GM23338 (cell line): ENCODE measurements around the gene PLEKHG4B.

Source experiments
- CREB1 ChIP-seq: fragments of 250-450 bp; sonication (Bioruptor Pico); IDR thresholded peaks from 2 replicates; pipeline ENCODE4 v1.5.0; 2020; ENCODE audit warnings: low read depth, mild to moderate bottlenecking, moderate library complexity
- EZH2 ChIP-seq: fragments of 200-600 bp; sonication (generic); IDR thresholded peaks from one replicate; pipeline ENCODE4 v1.8.0; 2017; ENCODE audit warnings: antibody characterized with exemption, mild to moderate bottlenecking, low read depth; ENCODE audit not compliant: unreplicated experiment
- EZH2phosphoT487 ChIP-seq: fragments of 200-600 bp; sonication (generic); IDR thresholded peaks from one replicate; pipeline ENCODE4 v1.8.1; 2018; ENCODE audit warnings: antibody characterized with exemption; ENCODE audit not compliant: unreplicated experiment
- POLR2AphosphoS5 ChIP-seq: IDR thresholded peaks from 2 replicates; pipeline ENCODE4 v1.6.1; 2016; ENCODE audit warnings: antibody characterized with exemption, low read depth
- ZNF331 ChIP-seq: fragments of 250-450 bp; sonication (Bioruptor Pico); IDR thresholded peaks from 2 replicates; pipeline ENCODE4 v1.5.0; 2020; ENCODE audit warnings: low read depth, mild to moderate bottlenecking, moderate library complexity
- TF ChIP-seq, protein P1 (sequence below), 2 experiments: fragments of 200-600 bp in 1 of 2; sonication (generic) in 1 of 2; conservative IDR thresholded peaks; 2 replicates each; pipeline versions ENCODE4 v1.5.1 to v1.6.1; 2016 to 2017; ENCODE audit warnings: antibody characterized with exemption in 2 of 2, low read depth in 2 of 2, mild to moderate bottlenecking in 2 of 2, moderate library complexity in 1 of 2
- TF ChIP-seq, protein P2 (sequence below): IDR thresholded peaks from one replicate; pipeline ENCODE4 v1.6.1; 2018; ENCODE audit warnings: antibody characterized with exemption; ENCODE audit not compliant: unreplicated experiment

DNA sequence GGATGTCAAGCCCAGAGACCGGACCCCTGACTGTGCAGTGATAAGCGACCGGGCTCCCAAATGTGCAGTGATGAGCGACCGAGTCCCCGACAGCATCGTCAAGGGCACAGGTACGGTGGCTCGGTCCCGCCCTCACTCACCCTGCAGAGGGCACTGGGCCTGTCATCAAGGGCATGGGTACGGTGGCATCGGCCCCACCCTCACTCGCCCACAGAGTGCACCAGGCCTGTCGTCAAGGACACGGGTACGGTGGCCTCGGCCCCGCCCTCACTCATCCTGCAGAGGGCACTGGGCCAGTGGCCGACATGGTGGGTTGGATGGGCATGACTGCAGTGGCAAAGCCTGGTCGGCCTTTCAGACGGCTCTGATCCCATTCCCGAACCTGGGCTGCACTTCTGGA lies 89.6 kb downstream of the PLEKHG4B start:
- TF ChIP-seq, protein P1, sequence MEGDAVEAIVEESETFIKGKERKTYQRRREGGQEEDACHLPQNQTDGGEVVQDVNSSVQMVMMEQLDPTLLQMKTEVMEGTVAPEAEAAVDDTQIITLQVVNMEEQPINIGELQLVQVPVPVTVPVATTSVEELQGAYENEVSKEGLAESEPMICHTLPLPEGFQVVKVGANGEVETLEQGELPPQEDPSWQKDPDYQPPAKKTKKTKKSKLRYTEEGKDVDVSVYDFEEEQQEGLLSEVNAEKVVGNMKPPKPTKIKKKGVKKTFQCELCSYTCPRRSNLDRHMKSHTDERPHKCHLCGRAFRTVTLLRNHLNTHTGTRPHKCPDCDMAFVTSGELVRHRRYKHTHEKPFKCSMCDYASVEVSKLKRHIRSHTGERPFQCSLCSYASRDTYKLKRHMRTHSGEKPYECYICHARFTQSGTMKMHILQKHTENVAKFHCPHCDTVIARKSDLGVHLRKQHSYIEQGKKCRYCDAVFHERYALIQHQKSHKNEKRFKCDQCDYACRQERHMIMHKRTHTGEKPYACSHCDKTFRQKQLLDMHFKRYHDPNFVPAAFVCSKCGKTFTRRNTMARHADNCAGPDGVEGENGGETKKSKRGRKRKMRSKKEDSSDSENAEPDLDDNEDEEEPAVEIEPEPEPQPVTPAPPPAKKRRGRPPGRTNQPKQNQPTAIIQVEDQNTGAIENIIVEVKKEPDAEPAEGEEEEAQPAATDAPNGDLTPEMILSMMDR (conservative IDR thresholded peaks at IDR 0.05; ENCODE audit: low read depth in 2 of 2), result no peak
- no peak for TF ChIP-seq EZH2phosphoT487
- no peak for TF ChIP-seq EZH2
- no peak for TF ChIP-seq POLR2AphosphoS5
- no peak for TF ChIP-seq ZNF331 (CRISPR knock-in tag)
- TF ChIP-seq, protein P2, sequence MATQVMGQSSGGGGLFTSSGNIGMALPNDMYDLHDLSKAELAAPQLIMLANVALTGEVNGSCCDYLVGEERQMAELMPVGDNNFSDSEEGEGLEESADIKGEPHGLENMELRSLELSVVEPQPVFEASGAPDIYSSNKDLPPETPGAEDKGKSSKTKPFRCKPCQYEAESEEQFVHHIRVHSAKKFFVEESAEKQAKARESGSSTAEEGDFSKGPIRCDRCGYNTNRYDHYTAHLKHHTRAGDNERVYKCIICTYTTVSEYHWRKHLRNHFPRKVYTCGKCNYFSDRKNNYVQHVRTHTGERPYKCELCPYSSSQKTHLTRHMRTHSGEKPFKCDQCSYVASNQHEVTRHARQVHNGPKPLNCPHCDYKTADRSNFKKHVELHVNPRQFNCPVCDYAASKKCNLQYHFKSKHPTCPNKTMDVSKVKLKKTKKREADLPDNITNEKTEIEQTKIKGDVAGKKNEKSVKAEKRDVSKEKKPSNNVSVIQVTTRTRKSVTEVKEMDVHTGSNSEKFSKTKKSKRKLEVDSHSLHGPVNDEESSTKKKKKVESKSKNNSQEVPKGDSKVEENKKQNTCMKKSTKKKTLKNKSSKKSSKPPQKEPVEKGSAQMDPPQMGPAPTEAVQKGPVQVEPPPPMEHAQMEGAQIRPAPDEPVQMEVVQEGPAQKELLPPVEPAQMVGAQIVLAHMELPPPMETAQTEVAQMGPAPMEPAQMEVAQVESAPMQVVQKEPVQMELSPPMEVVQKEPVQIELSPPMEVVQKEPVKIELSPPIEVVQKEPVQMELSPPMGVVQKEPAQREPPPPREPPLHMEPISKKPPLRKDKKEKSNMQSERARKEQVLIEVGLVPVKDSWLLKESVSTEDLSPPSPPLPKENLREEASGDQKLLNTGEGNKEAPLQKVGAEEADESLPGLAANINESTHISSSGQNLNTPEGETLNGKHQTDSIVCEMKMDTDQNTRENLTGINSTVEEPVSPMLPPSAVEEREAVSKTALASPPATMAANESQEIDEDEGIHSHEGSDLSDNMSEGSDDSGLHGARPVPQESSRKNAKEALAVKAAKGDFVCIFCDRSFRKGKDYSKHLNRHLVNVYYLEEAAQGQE, result no peak
- TF ChIP-seq CREB1 (CRISPR knock-in tag), result no peak
